Psoas muscle (tissue), 8 donors: ENCODE data around the gene IL21R. TPM values are rescaled to one million over a fixed set of nuclear protein-coding genes. Genes with fewer than 3 reads are reported as not detected.
A peak's percentile ranks its signal among the peaks of the same experiment; 100 is the strongest.

ENCODE experiments used
- ATAC-seq, 4 donors: fragments of 200-7000 bp; cut with Tn5 transposase; one replicate each; pipeline ENCODE4 v1.9.1; 2020; ENCODE audit warnings: moderate library complexity in 3 of 4, mild to moderate bottlenecking in 2 of 4
- DNase-seq, 2 donors: peaks; one replicate each; pipeline ENCODE4 v3.0.0-alpha.2; 2020
- H3K27ac ChIP-seq: fragments of 200-600 bp; one replicate; pipeline ENCODE4 v1.8.0; 2022
- H3K27me3 ChIP-seq, 3 donors: fragments of 200-600 bp in 1 of 3; one replicate each; pipeline versions ENCODE4 v1.6.1 to v1.8.0; 2013 to 2022; ENCODE audit warnings: low read length in 2 of 3, mild to moderate bottlenecking in 2 of 3, moderate library complexity in 1 of 3; ENCODE audit not compliant: insufficient read depth in 3 of 3
- H3K36me3 ChIP-seq, 2 donors: fragments of 200-600 bp in 1 of 2; one replicate each; pipeline versions ENCODE4 v1.6.1 to v1.8.0; 2013 to 2022; ENCODE audit warnings: low read depth in 1 of 2, mild to moderate bottlenecking in 1 of 2, moderate library complexity in 1 of 2; ENCODE audit not compliant: insufficient read depth in 1 of 2
- H3K4me1 ChIP-seq: fragments of 200-600 bp; one replicate; pipeline ENCODE4 v1.8.0; 2022
- H3K4me3 ChIP-seq: fragments of 200-600 bp; one replicate; pipeline ENCODE4 v1.8.0; 2022; ENCODE audit warnings: mild to moderate bottlenecking
- H3K9me3 ChIP-seq: fragments of 200-600 bp; one replicate; pipeline ENCODE4 v1.8.0; 2022
- CTCF ChIP-seq: fragments of 200-600 bp; IDR thresholded peaks from one replicate; pipeline ENCODE4 v1.8.0; 2022; ENCODE audit warnings: antibody characterized with exemption
- WGBS, 3 donors: extraction: QIAGEN DNeasy Blood & Tissue Kit; methylation state at CpG; one replicate each; pipeline versions ENCODE4 v1.1.6 to v1.1.7; 2013; 5-methylcytosine and 5-hydroxymethylcytosine counted together
- intact Hi-C, 2 donors: fragments of 100-400 bp; cut with DNase I; formaldehyde crosslinking; loops; one replicate each; pipeline versions ENCODE4 v1.11.0 to v1.14.2; 2022
- polyA plus RNA-seq, 3 donors: library from polyadenylated mRNA; stranded (reverse); fragments of 200-250 nt; gene quantifications; one replicate each; pipeline ENCODE4 v1.2.3, GENCODE V29; 2013
- total RNA-seq, 4 donors: library from RNA; stranded (reverse); fragmentation: NEBNext Ultra II Directional in 2 of 4; extraction: Animal tissue kit (Norgen Biotek cat#: 25700) in 2 of 4; gene quantifications; one replicate each; pipeline versions ENCODE4 v1.2.1 to v1.2.4, GENCODE V29; 2021 to 2023
- donor health status: healthy with polysubstance abuse.
- donor health status: DM: no; HTN: no; CAD: no; lungs with moderate emphysema.
- donor health status: Bipolar disorder and iron deficiency.
- donor health status: healthy.
- donor health status: DM: yes; HTN: yes; CAD: no.
- donor health status: DM: no; HTN: no; CAD: no.
- donor health status: DM: no; HTN: no; CAD: no.
- donor health status: DM: yes; HTN: yes; CAD: no.

The IL21R gene
- total and polyA plus RNA-seq, 7 donors = 0.01 to 0.15 (median 0.08) TPM; not detected in 2

GRCh38 chr16:27481282-27481934, 79.4 kb downstream of the IL21R start:
- Histone ChIP-seq H3K36me3 (peaks cover 7 to 99% of the 10 kb centered on the region in 2 donors), H3K9me3 (no peaks in the 10 kb centered on the region), H3K27me3 (no peaks in the 10 kb centered on the region), H3K27ac (peak overlapping the region; percentile 76), H3K4me3 (no peak overlapping the region), H3K4me1 (peaks cover 24% of the 10 kb centered on the region)
- intact Hi-C loops = loop anchor here in 1 of 2 donors (5.0 kb wide), 1 partner anchor 51 kb away; no protein-coding TSS in a partner anchor
- no peak for ATAC-seq
- WGBS, 3 donors = 85 to 91% (median 86%) methylated on average over 15 of the region's 15 CpGs
- DNase-seq = no peak
- no peak for TF ChIP-seq CTCF

- ATAC-seq (peak; percentile 71 to 79 (median 75)), DNase-seq (peak in 1 of 2 donors; percentile 70)
- Histone ChIP-seq H3K27me3 (no peaks in the 10 kb centered on the region), H3K9me3 (no peaks in the 10 kb centered on the region), H3K4me1 (peaks cover 24% of the 10 kb centered on the region), H3K27ac (peak overlapping the region; percentile 76), H3K4me3 (no peak overlapping the region), H3K36me3 (peaks cover 7 to 99% of the 10 kb centered on the region in 2 donors)
- 38 to 71% (median 38%) methylated on average over 10 of the region's 10 CpGs for WGBS, 3 donors
- no peak for TF ChIP-seq CTCF
- intact Hi-C loops = loop anchor here in 1 of 2 donors (5.0 kb wide), 1 partner anchor 50 kb away; no protein-coding TSS in a partner anchor
Measured at GRCh38 chr16:27482397-27483087, 80.6 kb downstream of the IL21R start.

GRCh38 chr16:27483088-27483437, 81.1 kb downstream of the IL21R start:
- no peak for DNase-seq
- peak; percentile 72 to 85 (median 78) for ATAC-seq
- Histone ChIP-seq H3K9me3 (no peaks in the 10 kb centered on the region), H3K27ac (peak overlapping the region; percentile 76), H3K4me3 (no peak overlapping the region), H3K27me3 (no peaks in the 10 kb centered on the region), H3K36me3 (peaks cover 7 to 99% of the 10 kb centered on the region in 2 donors), H3K4me1 (peaks cover 24% of the 10 kb centered on the region)
- 38 to 39% (median 38%) methylated on average over 5 of the region's 5 CpGs for WGBS, 3 donors
- TF ChIP-seq CTCF = no peak
- intact Hi-C loops = loop anchor here in 1 of 2 donors (5.0 kb wide), 1 partner anchor 49 kb away; no protein-coding TSS in a partner anchor

- no peaks in the 10 kb centered on the region for H3K27me3 ChIP-seq
- H3K4me1 ChIP-seq = peaks cover 24% of the 10 kb centered on the region
- intact Hi-C loops = loop anchor here in 1 of 2 donors (5.0 kb wide), 1 partner anchor 49 kb away; no protein-coding TSS in a partner anchor
- WGBS, 3 donors = 81 to 89% (median 82%) methylated on average over 5 of the region's 5 CpGs
- H3K36me3 ChIP-seq = peaks cover 4 to 99% of the 10 kb centered on the region in 2 donors
- H3K27ac ChIP-seq = peak overlapping the region; percentile 76
- TF ChIP-seq CTCF = no peak
- no peak overlapping the region for H3K4me3 ChIP-seq
- H3K9me3 ChIP-seq = no peaks in the 10 kb centered on the region
- DNase-seq (no peak), ATAC-seq (peak; percentile 28 to 51 (median 44))
Measured at GRCh38 chr16:27483624-27484023, 81.7 kb downstream of the IL21R start.
